ENCODE measurements around the gene ERCC5. TPM values are rescaled to one million over a fixed set of nuclear protein-coding genes. Genes with fewer than 3 reads are reported as not detected.

The ERCC5 gene
- total and polyA plus RNA-seq, 3 donors from 2014 or later, result 43.9 to 54.9 (median 49.9) TPM

- Histone ChIP-seq H3K4me3 (no peak overlapping the region), H3K27ac (no peak overlapping the region), H3K27me3 (no peaks in the 10 kb centered on the region), H3K4me1 (no peaks in the 10 kb centered on the region), H3K36me3 (ENCODE audit: low read depth, missing control alignments) (no peaks in the 10 kb centered on the region), H3K9me3 (no peaks in the 10 kb centered on the region)
- intact Hi-C loops (cut with DNase I; ENCODE audit: low total_unique reads), result no loop called here
- DNase-seq, result no peak
- WGBS, 2 donors, result 63% methylated on average over 3 of the region's 3 CpGs
- TF ChIP-seq CTCF (IDR thresholded peaks at IDR 0.05) (no peak), POLR2A (IDR thresholded peaks at IDR 0.05) (no peak)
Measured at GRCh38 chr13:102873653-102874052, 27.8 kb downstream of the ERCC5 start.

- no peaks in the 10 kb centered on the region for H3K36me3 ChIP-seq (ENCODE audit: low read depth, missing control alignments)
- no peaks in the 10 kb centered on the region for H3K9me3 ChIP-seq
- H3K4me1 ChIP-seq, result no peaks in the 10 kb centered on the region
- TF ChIP-seq POLR2A (IDR thresholded peaks at IDR 0.05), result no peak
- no peak for TF ChIP-seq CTCF (IDR thresholded peaks at IDR 0.05)
- DNase-seq, result no peak
- H3K27me3 ChIP-seq, result no peaks in the 10 kb centered on the region
- H3K27ac ChIP-seq, result no peak overlapping the region
- WGBS, 2 donors, result 91 to 92% methylated on average over 4 of the region's 4 CpGs
- no peak overlapping the region for H3K4me3 ChIP-seq
- intact Hi-C loops (cut with DNase I; ENCODE audit: low total_unique reads), result no loop called here
Measured at GRCh38 chr13:102875256-102875655, 29.4 kb downstream of the ERCC5 start.

GRCh38 chr13:102877303-102877702, 31.5 kb downstream of the ERCC5 start:
- TF ChIP-seq POLR2A (IDR thresholded peaks at IDR 0.05) (no peak), CTCF (IDR thresholded peaks at IDR 0.05) (no peak)
- no peak overlapping the region for H3K4me3 ChIP-seq
- intact Hi-C loops (cut with DNase I; ENCODE audit: low total_unique reads), result no loop called here
- H3K9me3 ChIP-seq, result no peaks in the 10 kb centered on the region
- 94 to 95% methylated on average over 1 of the region's 1 CpG for WGBS, 2 donors
- H3K4me1 ChIP-seq, result no peaks in the 10 kb centered on the region
- H3K27me3 ChIP-seq, result no peaks in the 10 kb centered on the region
- H3K36me3 ChIP-seq (ENCODE audit: low read depth, missing control alignments), result no peaks in the 10 kb centered on the region
- DNase-seq, result no peak
- no peak overlapping the region for H3K27ac ChIP-seq

- intact Hi-C loops (cut with DNase I; ENCODE audit: low total_unique reads), result no loop called here
- Histone ChIP-seq H3K27me3 (no peaks in the 10 kb centered on the region), H3K9me3 (no peaks in the 10 kb centered on the region), H3K4me1 (no peaks in the 10 kb centered on the region), H3K27ac (no peak overlapping the region), H3K36me3 (ENCODE audit: low read depth, missing control alignments) (no peaks in the 10 kb centered on the region), H3K4me3 (no peak overlapping the region)
- WGBS, 2 donors, result 58 to 64% methylated on average over 5 of the region's 5 CpGs
- TF ChIP-seq POLR2A (IDR thresholded peaks at IDR 0.05), result no peak
- no peak for TF ChIP-seq CTCF (IDR thresholded peaks at IDR 0.05)
- no peak for DNase-seq
Measured at GRCh38 chr13:102878481-102878880, 32.6 kb downstream of the ERCC5 start.

- no peak for DNase-seq
- H3K36me3 ChIP-seq (ENCODE audit: low read depth, missing control alignments), result no peaks in the 10 kb centered on the region
- no peak overlapping the region for H3K4me3 ChIP-seq
- H3K4me1 ChIP-seq, result no peaks in the 10 kb centered on the region
- TF ChIP-seq POLR2A (IDR thresholded peaks at IDR 0.05) (no peak), CTCF (IDR thresholded peaks at IDR 0.05) (no peak)
- intact Hi-C loops (cut with DNase I; ENCODE audit: low total_unique reads), result no loop called here
- no peak overlapping the region for H3K27ac ChIP-seq
- WGBS, 2 donors, result 72 to 78% methylated on average over 13 of the region's 13 CpGs
- no peaks in the 10 kb centered on the region for H3K9me3 ChIP-seq
- H3K27me3 ChIP-seq, result no peaks in the 10 kb centered on the region
Measured at GRCh38 chr13:102879793-102880499, 34.1 kb downstream of the ERCC5 start.
